SIG-M5 treated with dmso at 0.1 percent for 504 hours (cell line): ENCODE data around the gene WDR1.
A peak's percentile ranks its signal among the peaks of the same experiment; 100 is the strongest.

ENCODE experiments used
- DNase-seq: peaks from one replicate; lab custom pipeline; 2025; ENCODE audit not compliant: unreplicated experiment; lab: John Stamatoyannopoulos, UW

Gene WDR1

DNA sequence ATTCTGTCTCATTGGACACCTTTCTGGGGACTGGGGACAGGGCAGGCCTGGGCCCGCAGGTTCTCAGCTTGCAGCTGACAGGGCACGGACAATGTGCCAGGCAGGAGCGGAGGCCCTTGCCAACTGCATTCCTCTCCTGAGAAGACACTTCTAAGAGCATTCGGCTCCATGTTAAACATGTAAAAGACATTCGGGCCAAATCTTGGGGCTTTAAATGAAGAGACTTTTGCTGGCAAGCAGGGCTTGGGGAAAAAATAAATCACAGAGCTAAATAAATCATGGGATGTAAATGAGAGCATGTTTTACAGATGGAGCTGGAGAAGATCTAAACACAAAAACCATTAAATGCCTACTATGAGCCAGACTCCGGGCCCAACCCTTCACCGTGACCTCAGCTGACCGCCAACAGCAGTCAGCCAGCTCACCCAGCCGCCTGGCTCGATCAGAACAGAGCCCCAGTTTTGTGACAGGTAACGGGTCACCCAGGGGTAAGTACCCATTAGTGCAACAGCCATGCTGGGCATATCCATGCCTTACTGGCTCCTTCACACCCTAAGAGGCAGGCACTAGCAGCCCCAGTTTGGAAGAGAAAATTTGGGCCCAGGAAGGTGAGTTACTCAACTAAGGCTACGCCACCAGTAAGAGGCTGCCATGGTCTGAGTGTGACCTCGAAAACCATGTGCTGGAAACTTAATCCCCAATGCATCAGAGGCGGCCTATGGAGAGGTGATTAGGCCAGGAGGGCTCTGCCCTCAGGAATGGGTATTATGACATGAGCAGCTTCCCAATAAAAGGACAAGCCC lies 14.7 kb downstream of the WDR1 start:
- no peak for DNase-seq

DNA sequence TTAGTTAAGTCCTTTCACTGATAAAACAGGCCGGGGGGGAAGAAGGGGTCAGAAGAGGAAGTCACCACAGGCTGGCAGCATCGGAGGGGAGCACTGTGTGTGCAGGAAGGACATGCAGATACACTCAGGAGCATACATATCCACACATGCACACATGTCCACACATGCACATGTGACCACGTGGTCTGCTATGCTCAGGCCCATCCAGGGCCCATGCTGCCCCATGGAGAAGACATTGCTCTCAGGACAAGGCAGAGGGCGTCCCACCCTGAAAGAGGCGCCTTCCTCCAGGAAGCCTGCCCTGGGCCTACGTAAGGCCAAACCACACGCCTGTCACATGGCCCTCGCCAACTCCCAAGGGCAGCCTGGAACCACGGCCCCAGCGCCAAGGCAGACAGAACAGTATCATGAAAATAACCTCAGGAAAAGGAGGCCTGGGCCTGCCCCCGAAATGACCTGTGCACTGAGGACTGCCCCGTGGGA lies 15.8 kb downstream of the WDR1 start:
- no peak for DNase-seq

DNA sequence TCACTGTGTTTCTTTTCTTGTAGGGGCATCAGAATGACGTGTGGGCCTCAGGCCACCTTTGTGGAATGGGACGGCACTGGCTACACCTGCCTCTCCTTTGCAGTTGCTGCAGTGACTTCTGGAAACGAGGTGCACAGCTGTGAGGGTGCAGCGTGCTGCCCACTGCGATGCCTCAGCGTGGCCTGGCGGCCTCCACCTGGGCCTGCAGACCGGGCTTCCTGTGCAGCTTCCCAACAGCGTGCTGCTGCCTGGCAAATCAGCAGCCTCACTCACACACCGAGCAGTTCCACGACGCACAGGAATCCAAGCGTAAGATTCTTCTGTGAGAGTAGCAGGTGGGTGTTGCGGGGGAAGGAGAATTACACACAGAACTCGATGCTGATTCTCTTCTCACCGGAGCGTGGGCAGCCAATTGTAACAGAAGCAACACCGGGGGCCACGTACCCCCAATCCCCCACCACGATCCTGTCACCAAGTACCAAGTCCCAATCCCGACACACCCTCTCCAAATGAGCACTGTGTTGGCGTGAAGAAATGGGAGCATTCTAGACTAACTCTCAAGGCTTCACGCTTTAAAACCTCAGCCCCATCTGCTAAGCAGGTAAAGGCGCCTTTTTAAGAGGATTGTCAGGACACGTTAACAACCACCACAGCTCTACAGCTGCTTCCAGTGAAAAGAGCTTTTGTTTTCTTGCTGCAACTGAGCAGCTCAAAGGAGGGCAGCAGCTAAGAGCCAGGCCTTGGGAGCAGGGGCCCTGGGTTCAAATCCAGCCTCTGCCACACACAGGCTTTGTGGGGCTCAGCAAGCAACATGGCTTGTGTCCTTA lies 16.9 kb downstream of the WDR1 start:
- no peak for DNase-seq

- DNase-seq: no peak
Measured at GRCh38 chr4:10098780-10099160, 17.8 kb downstream of the WDR1 start.

GRCh38 chr4:10097906-10098779 lies 18.5 kb downstream of the WDR1 start:
- no peak for DNase-seq

GRCh38 chr4:10096978-10097335 lies 19.6 kb downstream of the WDR1 start:
- no peak for DNase-seq

GRCh38 chr4:10096201-10096977 lies 20.2 kb downstream of the WDR1 start:
- DNase-seq: peak; percentile 34

GRCh38 chr4:10095296-10095991 lies 21.2 kb downstream of the WDR1 start:
- DNase-seq: no peak

- no peak for DNase-seq
Measured at GRCh38 chr4:10094841-10095240, 21.8 kb downstream of the WDR1 start.

GRCh38 chr4:10093801-10094552 lies 22.6 kb downstream of the WDR1 start:
- DNase-seq: no peak

GRCh38 chr4:10093271-10093621 lies 23.4 kb downstream of the WDR1 start:
- no peak for DNase-seq

DNA sequence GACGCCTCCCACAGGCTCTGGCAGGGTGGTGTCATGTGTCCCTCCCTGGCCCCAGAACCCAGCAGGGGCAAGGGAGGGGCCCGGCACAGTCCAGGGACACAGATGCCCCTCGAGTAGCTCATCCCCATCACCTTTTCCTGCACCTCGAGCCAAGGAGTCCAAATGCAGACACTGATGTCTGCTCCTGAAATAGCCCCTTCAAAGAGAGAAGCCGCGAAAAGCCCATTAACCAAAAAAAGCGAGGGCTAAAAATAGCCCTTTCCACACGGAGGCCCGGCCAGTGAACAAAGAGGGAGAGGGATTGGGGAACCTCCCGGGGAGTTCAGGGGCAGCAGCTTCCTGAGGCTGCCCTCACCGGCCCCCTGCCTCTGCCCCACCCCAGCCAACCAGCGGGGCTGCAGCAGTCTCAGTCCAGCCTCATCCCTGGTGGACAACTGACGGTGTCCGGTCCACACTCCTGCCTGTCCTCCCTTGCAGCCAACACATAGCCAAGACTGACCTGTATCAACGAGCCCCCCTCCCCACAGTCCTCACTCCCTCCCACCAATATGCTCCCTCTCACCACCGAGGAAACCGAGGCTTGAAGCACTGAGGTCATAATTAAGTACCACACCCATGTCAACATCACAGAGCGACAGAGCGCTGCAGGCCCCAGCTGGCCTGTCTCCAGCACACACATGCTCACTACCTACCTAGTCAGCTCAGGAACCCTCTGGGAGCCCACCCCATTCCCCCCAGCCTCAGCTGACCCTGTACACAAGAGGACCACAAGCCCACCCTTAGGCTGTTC lies 23.9 kb downstream of the WDR1 start:
- no peak for DNase-seq

GRCh38 chr4:10091531-10092181 lies 24.9 kb downstream of the WDR1 start:
- no peak for DNase-seq

GRCh38 chr4:10090467-10091250 lies 25.9 kb downstream of the WDR1 start:
- DNase-seq: no peak

DNA sequence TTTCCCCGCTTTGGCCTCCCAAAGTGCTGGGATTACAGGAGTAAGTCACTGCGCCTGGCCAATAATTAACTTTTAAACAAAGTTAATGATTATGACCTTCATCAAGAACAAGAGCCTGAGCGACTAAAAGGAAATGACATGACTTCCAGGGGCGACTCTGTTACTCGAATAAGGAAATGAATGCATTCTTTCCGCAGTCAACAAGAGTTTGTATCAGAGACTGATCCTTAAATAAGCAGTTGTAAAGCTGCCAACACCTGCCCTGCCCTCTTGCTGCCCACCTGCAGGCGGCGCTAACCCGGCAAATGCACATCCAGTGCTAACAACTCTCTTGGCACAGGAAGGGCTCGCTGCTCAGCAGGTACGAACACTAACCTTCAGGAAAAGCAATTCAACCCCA lies 27.3 kb downstream of the WDR1 start:
- no peak for DNase-seq

DNA sequence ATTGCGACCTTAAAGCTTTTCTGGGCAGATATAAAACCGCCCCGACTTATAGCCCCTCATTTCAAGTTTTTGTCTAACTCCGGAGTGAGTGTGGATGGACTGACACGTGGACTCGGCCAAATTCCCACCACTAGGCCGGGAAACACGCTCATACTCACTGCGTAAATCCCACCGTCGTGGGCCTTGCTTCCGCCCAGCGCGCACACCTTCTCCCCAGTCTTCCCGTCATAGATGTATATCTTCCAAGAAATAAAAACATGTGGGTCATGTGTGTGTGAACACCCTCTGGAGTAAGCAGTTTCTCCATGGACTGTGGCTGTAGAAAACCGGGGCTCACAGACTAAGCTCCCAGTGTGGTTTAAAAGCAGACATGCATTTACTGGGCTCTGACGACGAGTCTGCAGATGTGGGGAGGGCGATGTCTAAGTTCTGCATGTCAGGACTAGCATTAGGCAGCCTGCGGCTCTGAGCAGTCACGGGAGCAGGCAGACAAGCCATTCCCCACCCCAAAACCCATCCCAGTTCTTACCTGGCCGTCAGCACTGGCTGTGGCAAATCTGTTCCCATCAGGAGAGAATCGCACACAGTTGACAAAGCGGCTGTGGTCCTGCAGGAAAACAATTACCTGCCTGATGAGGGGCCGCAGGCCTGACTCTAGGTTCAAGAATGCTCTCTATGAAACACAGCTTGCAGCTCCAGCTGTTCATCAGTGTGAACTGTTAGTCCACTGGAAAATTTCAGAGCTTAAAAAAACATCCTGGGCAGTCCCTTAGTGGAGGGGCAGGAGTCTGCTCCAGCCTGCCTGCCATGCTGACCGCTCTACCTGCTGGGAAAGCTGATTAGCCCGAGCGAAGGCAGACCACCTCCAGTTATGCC lies 28.2 kb downstream of the WDR1 start:
- DNase-seq: no peak
